NCI-H526 treated with DMSO at 0.1 percent for 48 hours (cell line): ENCODE data around the gene WNT2.
"Not testable (repeated sequence)": the region's sequence is repeated elsewhere in the genome, so short reads cannot be mapped to it uniquely, and the experiment has no call there.

ENCODE experiments used
- DNase-seq: peaks from one replicate; lab custom pipeline; 2025; lab: John Stamatoyannopoulos, UW

Gene WNT2

GRCh38 chr7:117308891-117309290, 14.0 kb downstream of the WNT2 start:
- DNase-seq = no peak

GRCh38 chr7:117302396-117302795, 20.5 kb downstream of the WNT2 start:
- DNase-seq = no peak

GRCh38 chr7:117300506-117300905, 22.4 kb downstream of the WNT2 start:
- not testable (repeated sequence) for DNase-seq

GRCh38 chr7:117297606-117298005, 25.3 kb downstream of the WNT2 start:
- DNase-seq = no peak

- no peak for DNase-seq
Observed at GRCh38 chr7:117296066-117296465, 26.8 kb downstream of the WNT2 start.

GRCh38 chr7:117285826-117286225, 37.0 kb downstream of the WNT2 start:
- no peak for DNase-seq

GRCh38 chr7:117284692-117285091, 38.2 kb downstream of the WNT2 start:
- no peak for DNase-seq

GRCh38 chr7:117283779-117284178, 39.1 kb downstream of the WNT2 start:
- DNase-seq = no peak

GRCh38 chr7:117283371-117283770, 39.5 kb downstream of the WNT2 start:
- DNase-seq = no peak

GRCh38 chr7:117282239-117282812, 40.5 kb downstream of the WNT2 start:
- DNase-seq = no peak

GRCh38 chr7:117281562-117281961, 41.3 kb downstream of the WNT2 start:
- DNase-seq = no peak

- DNase-seq = no peak
Observed at GRCh38 chr7:117279931-117280557, 42.8 kb downstream of the WNT2 start.

- DNase-seq = no peak
Observed at GRCh38 chr7:117279203-117279602, 43.7 kb downstream of the WNT2 start.

- DNase-seq = no peak
Observed at GRCh38 chr7:117278040-117278439, 44.8 kb downstream of the WNT2 start.

- DNase-seq = no peak
Observed at GRCh38 chr7:117277576-117277975, 45.3 kb downstream of the WNT2 start.

GRCh38 chr7:117274951-117275350, 47.9 kb downstream of the WNT2 start:
- DNase-seq = no peak

- no peak for DNase-seq
Observed at GRCh38 chr7:117273814-117274225, 49.0 kb downstream of the WNT2 start.

- no peak for DNase-seq
Observed at GRCh38 chr7:117273325-117273724, 49.5 kb downstream of the WNT2 start.

- no peak for DNase-seq
Observed at GRCh38 chr7:117272017-117272759, 50.7 kb downstream of the WNT2 start.

- DNase-seq = no peak
Observed at GRCh38 chr7:117271566-117271965, 51.3 kb downstream of the WNT2 start.

- DNase-seq = no peak
Observed at GRCh38 chr7:117270371-117270770, 52.5 kb downstream of the WNT2 start.

GRCh38 chr7:117269886-117270285, 53.0 kb downstream of the WNT2 start:
- DNase-seq = no peak

GRCh38 chr7:117269417-117269816, 53.4 kb downstream of the WNT2 start:
- no peak for DNase-seq
